HepG2 (cell line): Measurements from ENCODE around the gene CRYZL1. TPM values are rescaled to one million over a fixed set of nuclear protein-coding genes. Genes with fewer than 3 reads are reported as not detected.

Experiments used
- ARID2 ChIP-seq: sonication (generic); formaldehyde crosslinking; IDR thresholded peaks from 2 replicates; pipeline ENCODE4 v1.8.1; 2022; ENCODE audit warnings: mild to moderate bottlenecking, missing genetic modification reagents, borderline replicate concordance
- ELF3 ChIP-seq: IDR thresholded peaks from 2 replicates; pipeline ENCODE4 v1.6.1; 2016; ENCODE audit warnings: missing genetic modification reagents, missing compliant biosample characterization
- GABPA ChIP-seq, 2 experiments: IDR thresholded peaks; 2 replicates each; pipeline ENCODE4 v1.6.1; 2011 to 2016; ENCODE audit warnings: low read depth in 2 of 2, low read length in 1 of 2, missing biosample characterization in 1 of 2, missing genetic modification characterization in 1 of 2
- MAFK ChIP-seq, 2 experiments: IDR thresholded peaks in 1 of 2; conservative IDR thresholded peaks in 1 of 2; 2 replicates each; pipeline ENCODE4 v1.6.1; 2011; ENCODE audit warnings: improper control_type of control experiment in 2 of 2, low read length in 2 of 2
- MTA1 ChIP-seq: sonication (generic); formaldehyde crosslinking; IDR thresholded peaks from 2 replicates; pipeline ENCODE4 v1.4.0; 2020; ENCODE audit warnings: missing genetic modification reagents, mild to moderate bottlenecking, borderline replicate concordance
- NFE2L2 ChIP-seq: fragments of 150-350 bp; IDR thresholded peaks from 2 replicates; pipeline ENCODE4 v1.6.1; 2014; ENCODE audit warnings: low read length
- POLR2AphosphoS5 ChIP-seq: IDR thresholded peaks from 2 replicates; pipeline ENCODE4 v1.6.1; 2012; ENCODE audit warnings: low read depth, low read length
- SMC3 ChIP-seq: IDR thresholded peaks from 2 replicates; pipeline ENCODE4 v1.6.1; 2011; ENCODE audit warnings: low read length, improper control_type of control experiment
- WIZ ChIP-seq: sonication (generic); formaldehyde crosslinking; IDR thresholded peaks from 2 replicates; pipeline ENCODE4 v1.5.1; 2020; ENCODE audit warnings: mild to moderate bottlenecking, missing genetic modification reagents
- ZNF260 ChIP-seq: sonication (generic); formaldehyde crosslinking; IDR thresholded peaks from 2 replicates; pipeline ENCODE4 v1.4.0; 2020; ENCODE audit warnings: missing genetic modification reagents, low read depth, mild to moderate bottlenecking, borderline replicate concordance
- ZNF337 ChIP-seq: sonication (generic); formaldehyde crosslinking; IDR thresholded peaks from 2 replicates; pipeline ENCODE4 v1.5.1; 2020; ENCODE audit warnings: missing genetic modification reagents, low read depth, mild to moderate bottlenecking, borderline replicate concordance
- ZNF550 ChIP-seq: sonication (generic); formaldehyde crosslinking; IDR thresholded peaks from 2 replicates; pipeline ENCODE4 v1.4.0; 2020; ENCODE audit warnings: mild to moderate bottlenecking, missing genetic modification reagents, borderline replicate concordance
- polyA plus RNA-seq, 8 experiments: library from polyadenylated mRNA; depleted of rRNA in 3 of 8; stranded (reverse) in 7 of 8; unstranded in 1 of 8; fragments of >200 nt; fragmentation: Illumina TruSeq in 4 of 8; extraction: Trizol in 4 of 8; gene quantifications; 2 replicates each; pipeline versions ENCODE4 v1.2.1 to v1.2.3, GENCODE V29; 2011 to 2016; ENCODE audit warnings: low read depth in 4 of 8, missing spikeins in 1 of 8, mixed read lengths in 1 of 8; ENCODE audit not compliant: insufficient read depth in 1 of 8
- total RNA-seq, 5 experiments: library from RNA; depleted of rRNA; stranded (reverse); fragments of >200 nt; fragmentation: Illumina TruSeq; extraction: Trizol; gene quantifications; 2 replicates each; pipeline ENCODE4 v1.2.3, GENCODE V29; 2016; ENCODE audit warnings: low read depth in 1 of 5
- TF ChIP-seq, protein P1 (sequence below): fragments of 450-650 bp; IDR thresholded peaks from 2 replicates; pipeline ENCODE4 v1.6.1; 2017; ENCODE audit warnings: mild to moderate bottlenecking
- TF ChIP-seq, protein P2 (sequence below): sonication (generic); formaldehyde crosslinking; IDR thresholded peaks from 2 replicates; pipeline ENCODE4 v1.5.1; 2020; ENCODE audit warnings: missing genetic modification reagents, mild to moderate bottlenecking, borderline replicate concordance
- TF ChIP-seq, protein P3 (sequence below): sonication (generic); formaldehyde crosslinking; IDR thresholded peaks from 2 replicates; pipeline ENCODE4 v1.5.0; 2020; ENCODE audit warnings: missing genetic modification reagents, mild to moderate bottlenecking, borderline replicate concordance
- TF ChIP-seq, protein P4 (sequence below): sonication (generic); formaldehyde crosslinking; IDR thresholded peaks from 2 replicates; pipeline ENCODE4 v1.5.0; 2020; ENCODE audit warnings: mild to moderate bottlenecking, missing genetic modification reagents
- TF ChIP-seq, protein P5 (sequence below), 2 experiments: sonication (generic) in 1 of 2; formaldehyde crosslinking in 1 of 2; IDR thresholded peaks; 2 replicates each; pipeline versions ENCODE4 v1.4.0 to v1.6.1; 2018 to 2020; ENCODE audit warnings: missing genetic modification reagents in 2 of 2, borderline replicate concordance in 1 of 2, low read depth in 1 of 2, mild to moderate bottlenecking in 1 of 2, missing biosample characterization in 1 of 2

The CRYZL1 gene
- total and polyA plus RNA-seq, 2 of the 13 experiments (the other 11 are each of a cell fraction or from before 2014, with no cell fraction given): 20.3 to 27.7 TPM

DNA sequence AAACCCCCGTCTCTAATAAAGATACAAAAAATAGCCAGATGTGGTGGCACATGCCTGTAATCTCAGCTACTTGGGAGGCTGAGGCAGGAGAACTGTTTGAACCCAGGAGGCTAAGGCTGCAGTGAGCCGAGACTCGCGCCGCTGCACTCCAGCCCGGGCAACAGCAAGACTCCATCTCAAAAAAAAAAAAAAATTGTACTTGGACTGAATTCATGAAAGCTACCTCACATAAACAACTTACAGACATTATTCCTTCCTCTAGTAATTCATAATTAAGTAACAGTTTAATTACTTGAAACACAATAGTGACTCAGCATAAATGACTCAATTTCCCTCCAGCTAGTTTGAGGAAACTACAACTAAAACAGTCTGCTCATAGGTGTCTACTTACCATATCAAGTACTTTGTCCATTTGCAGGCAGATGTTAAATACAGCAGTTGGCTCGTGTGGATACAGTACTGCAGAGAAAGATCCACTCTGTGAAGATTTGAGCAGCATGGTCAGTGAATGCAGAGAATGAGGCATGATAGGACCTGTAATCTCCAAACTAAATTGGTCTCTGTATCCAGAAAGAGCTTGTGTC is 62.5 kb downstream of the CRYZL1 start (continued):
- TF ChIP-seq, protein P1, sequence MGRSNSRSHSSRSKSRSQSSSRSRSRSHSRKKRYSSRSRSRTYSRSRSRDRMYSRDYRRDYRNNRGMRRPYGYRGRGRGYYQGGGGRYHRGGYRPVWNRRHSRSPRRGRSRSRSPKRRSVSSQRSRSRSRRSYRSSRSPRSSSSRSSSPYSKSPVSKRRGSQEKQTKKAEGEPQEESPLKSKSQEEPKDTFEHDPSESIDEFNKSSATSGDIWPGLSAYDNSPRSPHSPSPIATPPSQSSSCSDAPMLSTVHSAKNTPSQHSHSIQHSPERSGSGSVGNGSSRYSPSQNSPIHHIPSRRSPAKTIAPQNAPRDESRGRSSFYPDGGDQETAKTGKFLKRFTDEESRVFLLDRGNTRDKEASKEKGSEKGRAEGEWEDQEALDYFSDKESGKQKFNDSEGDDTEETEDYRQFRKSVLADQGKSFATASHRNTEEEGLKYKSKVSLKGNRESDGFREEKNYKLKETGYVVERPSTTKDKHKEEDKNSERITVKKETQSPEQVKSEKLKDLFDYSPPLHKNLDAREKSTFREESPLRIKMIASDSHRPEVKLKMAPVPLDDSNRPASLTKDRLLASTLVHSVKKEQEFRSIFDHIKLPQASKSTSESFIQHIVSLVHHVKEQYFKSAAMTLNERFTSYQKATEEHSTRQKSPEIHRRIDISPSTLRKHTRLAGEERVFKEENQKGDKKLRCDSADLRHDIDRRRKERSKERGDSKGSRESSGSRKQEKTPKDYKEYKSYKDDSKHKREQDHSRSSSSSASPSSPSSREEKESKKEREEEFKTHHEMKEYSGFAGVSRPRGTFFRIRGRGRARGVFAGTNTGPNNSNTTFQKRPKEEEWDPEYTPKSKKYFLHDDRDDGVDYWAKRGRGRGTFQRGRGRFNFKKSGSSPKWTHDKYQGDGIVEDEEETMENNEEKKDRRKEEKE: no peak
- no peak for TF ChIP-seq MTA1 (CRISPR knock-in tag)
- no peak for TF ChIP-seq GABPA (IDR thresholded peaks at IDR 0.05; ENCODE audit: low read depth, low read length)
- TF ChIP-seq GABPA (CRISPR knock-in tag; IDR thresholded peaks at IDR 0.05; ENCODE audit: low read depth): no peak
- TF ChIP-seq ELF3 (CRISPR knock-in tag): no peak
- TF ChIP-seq ZNF337: no peak
- no peak for TF ChIP-seq ZNF550 (CRISPR knock-in tag)
- no peak for TF ChIP-seq SMC3
- TF ChIP-seq WIZ: no peak
- TF ChIP-seq, protein P2, sequence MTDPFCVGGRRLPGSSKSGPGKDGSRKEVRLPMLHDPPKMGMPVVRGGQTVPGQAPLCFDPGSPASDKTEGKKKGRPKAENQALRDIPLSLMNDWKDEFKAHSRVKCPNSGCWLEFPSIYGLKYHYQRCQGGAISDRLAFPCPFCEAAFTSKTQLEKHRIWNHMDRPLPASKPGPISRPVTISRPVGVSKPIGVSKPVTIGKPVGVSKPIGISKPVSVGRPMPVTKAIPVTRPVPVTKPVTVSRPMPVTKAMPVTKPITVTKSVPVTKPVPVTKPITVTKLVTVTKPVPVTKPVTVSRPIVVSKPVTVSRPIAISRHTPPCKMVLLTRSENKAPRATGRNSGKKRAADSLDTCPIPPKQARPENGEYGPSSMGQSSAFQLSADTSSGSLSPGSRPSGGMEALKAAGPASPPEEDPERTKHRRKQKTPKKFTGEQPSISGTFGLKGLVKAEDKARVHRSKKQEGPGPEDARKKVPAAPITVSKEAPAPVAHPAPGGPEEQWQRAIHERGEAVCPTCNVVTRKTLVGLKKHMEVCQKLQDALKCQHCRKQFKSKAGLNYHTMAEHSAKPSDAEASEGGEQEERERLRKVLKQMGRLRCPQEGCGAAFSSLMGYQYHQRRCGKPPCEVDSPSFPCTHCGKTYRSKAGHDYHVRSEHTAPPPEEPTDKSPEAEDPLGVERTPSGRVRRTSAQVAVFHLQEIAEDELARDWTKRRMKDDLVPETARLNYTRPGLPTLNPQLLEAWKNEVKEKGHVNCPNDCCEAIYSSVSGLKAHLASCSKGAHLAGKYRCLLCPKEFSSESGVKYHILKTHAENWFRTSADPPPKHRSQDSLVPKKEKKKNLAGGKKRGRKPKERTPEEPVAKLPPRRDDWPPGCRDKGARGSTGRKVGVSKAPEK (CRISPR knock-in tag): no peak
- no peak for TF ChIP-seq ZNF260 (CRISPR knock-in tag)
- 0 out of 2 replicates have a peak, but pooled peaks have one; percentile 38 for TF ChIP-seq ARID2 (CRISPR knock-in tag)
- TF ChIP-seq, protein P3, sequence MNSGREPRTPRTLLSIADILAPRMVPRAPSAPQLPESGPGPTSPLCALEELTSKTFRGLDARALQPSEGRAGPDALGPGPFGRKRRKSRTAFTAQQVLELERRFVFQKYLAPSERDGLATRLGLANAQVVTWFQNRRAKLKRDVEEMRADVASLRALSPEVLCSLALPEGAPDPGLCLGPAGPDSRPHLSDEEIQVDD (CRISPR knock-in tag): no peak
- TF ChIP-seq, protein P4, sequence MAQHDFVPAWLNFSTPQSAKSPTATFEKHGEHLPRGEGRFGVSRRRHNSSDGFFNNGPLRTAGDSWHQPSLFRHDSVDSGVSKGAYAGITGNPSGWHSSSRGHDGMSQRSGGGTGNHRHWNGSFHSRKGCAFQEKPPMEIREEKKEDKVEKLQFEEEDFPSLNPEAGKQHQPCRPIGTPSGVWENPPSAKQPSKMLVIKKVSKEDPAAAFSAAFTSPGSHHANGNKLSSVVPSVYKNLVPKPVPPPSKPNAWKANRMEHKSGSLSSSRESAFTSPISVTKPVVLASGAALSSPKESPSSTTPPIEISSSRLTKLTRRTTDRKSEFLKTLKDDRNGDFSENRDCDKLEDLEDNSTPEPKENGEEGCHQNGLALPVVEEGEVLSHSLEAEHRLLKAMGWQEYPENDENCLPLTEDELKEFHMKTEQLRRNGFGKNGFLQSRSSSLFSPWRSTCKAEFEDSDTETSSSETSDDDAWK (CRISPR knock-in tag): no peak
- TF ChIP-seq POLR2AphosphoS5: no peak
- TF ChIP-seq, protein P5, sequence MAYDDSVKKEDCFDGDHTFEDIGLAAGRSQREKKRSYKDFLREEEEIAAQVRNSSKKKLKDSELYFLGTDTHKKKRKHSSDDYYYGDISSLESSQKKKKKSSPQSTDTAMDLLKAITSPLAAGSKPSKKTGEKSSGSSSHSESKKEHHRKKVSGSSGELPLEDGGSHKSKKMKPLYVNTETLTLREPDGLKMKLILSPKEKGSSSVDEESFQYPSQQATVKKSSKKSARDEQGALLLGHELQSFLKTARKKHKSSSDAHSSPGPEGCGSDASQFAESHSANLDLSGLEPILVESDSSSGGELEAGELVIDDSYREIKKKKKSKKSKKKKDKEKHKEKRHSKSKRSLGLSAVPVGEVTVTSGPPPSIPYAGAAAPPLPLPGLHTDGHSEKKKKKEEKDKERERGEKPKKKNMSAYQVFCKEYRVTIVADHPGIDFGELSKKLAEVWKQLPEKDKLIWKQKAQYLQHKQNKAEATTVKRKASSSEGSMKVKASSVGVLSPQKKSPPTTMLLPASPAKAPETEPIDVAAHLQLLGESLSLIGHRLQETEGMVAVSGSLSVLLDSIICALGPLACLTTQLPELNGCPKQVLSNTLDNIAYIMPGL (CRISPR knock-in tag; IDR thresholded peaks at IDR 0.05; ENCODE audit: borderline replicate concordance in 1 of 2, low read depth in 1 of 2): no peak
- peak; percentile 93 for TF ChIP-seq NFE2L2
- TF ChIP-seq MAFK (conservative IDR thresholded peaks at IDR 0.05 in 1 of 2, IDR thresholded peaks at IDR 0.05 in 1 of 2; ENCODE audit: low read length in 2 of 2): peak; percentile 67 to 77
